GM19193 (cell line): ENCODE data around the gene WASL.

Source experiments
- POLR2A ChIP-seq: IDR thresholded peaks from 4 replicates; pipeline ENCODE4 v1.6.1; 2011; ENCODE audit not compliant: insufficient read depth, insufficient read length; ENCODE audit errors: extremely low read depth

The WASL gene

DNA sequence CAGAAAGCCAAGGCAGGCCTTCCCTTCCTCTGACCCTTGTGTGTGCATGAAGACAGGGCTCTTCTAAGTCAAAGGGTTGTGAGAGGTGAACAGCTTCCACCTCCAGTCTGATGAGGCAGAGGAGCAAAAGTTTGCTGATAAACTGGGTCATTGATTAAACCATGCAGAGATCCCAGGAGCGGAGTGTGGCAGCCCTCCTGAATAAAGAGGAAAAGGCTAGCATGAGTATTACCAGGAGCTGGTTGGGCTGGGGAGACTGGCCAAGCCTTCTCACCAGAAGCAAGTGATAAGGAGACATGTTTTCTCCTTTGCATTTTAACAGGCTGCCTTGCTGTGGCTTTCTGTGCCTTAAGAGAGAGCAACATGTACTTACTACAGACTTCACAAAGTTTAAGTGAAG lies 82.9 kb downstream of the WASL start:
- TF ChIP-seq POLR2A, result no peak

DNA sequence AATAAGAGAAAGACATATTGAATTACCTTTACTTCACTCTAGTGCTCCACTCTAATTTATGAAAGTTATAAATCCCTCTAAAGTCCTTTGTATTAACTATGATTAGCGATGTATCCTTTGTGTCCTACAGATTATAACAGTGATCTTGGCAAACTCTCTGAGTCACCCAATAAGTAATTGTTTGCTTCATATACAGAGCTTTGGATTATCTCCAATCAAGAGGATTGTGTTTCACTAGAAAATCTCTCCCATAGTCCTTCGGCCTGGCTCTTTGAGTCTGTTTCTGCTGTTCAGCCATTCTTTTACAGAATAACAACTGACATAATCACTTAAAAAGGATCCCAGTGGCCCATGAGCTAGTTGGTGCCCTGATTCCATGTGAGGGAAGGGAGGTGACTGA lies 83.6 kb downstream of the WASL start:
- no peak for TF ChIP-seq POLR2A

DNA sequence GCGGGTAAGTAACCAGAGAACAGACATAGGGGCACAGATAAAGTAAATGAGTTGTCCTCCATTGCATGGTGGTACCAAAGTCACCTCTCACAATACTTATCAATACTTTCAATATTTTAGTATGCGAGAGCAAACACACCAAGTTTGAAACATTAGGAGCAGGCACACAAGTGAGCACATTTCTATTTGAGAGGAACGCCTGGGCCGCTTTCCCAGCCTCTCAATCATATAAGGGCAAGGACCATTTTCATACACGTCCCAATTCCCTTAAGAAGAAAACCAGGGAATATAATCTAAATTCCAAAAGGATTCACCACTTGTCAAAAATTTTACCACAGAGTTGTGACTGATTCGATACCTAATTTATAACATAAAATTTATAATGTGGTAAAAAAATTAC lies 85.6 kb downstream of the WASL start:
- TF ChIP-seq POLR2A, result no peak

DNA sequence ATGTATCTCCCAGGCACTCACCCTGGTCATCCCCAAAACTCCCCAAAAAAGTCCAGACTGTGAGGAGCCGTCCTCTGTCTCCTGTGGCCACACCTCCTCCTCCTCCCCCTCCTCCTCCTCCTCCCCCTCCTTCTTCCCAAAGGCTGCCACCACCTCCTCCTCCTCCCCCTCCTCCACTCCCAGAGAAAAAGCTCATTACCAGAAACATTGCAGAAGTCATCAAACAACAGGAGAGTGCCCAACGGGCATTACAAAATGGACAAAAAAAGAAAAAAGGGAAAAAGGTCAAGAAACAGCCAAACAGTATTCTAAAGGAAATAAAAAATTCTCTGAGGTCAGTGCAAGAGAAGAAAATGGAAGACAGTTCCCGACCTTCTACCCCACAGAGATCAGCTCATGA lies 86.0 kb downstream of the WASL start:
- TF ChIP-seq POLR2A, result no peak

DNA sequence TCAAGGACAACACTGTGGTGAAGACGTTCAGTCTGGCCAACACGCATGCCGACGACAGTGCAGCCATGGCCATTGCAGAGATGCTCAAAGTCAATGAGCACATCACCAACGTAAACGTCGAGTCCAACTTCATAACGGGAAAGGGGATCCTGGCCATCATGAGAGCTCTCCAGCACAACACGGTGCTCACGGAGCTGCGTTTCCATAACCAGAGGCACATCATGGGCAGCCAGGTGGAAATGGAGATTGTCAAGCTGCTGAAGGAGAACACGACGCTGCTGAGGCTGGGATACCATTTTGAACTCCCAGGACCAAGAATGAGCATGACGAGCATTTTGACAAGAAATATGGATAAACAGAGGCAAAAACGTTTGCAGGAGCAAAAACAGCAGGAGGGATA lies 86.5 kb downstream of the WASL start:
- TF ChIP-seq POLR2A, result no peak

DNA sequence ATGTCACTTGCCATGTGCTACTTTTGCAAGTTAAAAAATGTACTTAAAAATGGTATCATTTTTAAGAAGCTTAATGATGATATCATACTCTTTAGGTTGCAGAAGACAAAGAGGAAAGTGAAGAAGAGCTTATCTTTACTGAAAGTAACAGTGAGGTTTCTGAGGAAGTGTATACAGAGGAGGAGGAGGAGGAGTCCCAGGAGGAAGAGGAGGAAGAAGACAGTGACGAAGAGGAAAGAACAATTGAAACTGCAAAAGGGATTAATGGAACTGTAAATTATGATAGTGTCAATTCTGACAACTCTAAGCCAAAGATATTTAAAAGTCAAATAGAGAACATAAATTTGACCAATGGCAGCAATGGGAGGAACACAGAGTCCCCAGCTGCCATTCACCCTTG lies 87.0 kb downstream of the WASL start:
- no peak for TF ChIP-seq POLR2A

DNA sequence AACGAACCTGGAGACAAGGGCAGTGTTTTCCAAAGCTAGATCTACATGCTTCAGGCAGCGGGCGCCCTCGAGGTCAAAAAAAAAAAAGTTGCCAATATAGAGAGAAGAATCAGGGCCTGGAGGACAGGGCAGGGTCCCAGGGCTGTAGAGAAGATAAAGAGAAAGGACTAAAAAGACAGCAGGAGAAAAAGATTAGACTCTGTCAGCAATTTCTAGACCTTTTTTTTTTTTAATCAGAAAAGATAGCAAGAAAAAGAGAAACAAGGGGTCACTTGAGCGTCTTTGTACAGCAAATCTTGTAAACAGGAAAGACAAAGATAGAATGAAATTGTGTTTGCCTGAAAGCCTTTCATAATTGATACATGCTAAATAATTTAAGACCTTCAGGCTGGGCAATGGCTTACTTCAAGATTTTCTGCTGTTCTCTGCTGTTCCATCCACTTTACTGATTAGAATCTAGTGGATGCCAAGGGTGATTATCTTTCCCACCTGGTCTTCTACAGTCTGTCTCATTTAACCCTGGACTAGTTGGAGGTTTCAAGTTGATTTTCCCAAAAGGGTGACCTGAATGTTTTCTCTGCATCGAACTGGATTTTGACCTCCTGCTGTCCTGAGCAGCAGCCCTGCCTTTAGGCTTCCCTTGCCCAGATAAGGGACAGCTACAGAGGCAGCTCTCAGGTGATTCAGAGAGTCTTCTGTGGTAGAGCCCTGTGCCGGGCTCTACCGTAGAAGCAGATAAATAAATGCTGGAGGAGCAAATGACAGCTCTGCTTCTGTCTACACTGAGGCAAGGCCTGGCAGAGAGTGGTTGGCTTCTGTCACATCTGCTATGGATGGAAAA lies 88.1 kb downstream of the WASL start:
- TF ChIP-seq POLR2A, result no peak

DNA sequence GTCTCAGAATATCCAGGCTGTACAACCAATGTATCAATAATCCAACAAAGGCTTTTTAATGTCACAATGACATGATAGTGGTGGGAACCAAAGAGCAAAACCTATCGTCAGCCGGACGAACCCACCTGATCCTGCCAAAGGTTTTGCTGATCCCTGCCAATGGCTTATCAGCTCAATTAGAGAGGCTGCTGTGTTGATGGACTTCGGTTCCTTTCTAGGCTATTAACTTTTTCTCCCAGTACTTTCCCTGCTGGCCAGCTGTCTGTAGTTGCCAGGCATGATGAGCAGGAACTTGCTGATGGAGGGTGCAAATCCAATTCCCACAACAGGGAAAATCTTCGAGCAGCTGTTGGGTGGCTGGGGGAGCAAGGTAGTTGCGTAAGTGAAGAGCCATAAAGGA lies 90.8 kb downstream of the WASL start:
- TF ChIP-seq POLR2A, result no peak

DNA sequence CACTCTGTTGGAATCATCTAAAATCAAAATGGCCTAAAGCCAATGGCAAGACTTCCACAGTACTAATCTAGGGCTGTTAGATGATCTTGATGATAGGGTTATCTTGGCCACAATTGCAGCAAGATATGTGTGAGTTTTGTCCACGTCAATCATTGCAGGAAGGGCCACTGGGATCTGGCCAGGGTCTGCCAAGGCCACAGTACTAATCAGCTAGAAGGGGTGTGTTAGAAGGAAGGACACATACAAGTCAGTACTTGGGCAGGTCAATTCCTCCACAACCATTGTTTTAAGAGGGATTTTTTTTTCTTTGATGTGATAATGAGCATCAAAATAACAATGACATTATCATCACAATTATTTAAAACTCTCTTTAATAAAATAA lies 91.5 kb downstream of the WASL start:
- TF ChIP-seq POLR2A, result no peak

DNA sequence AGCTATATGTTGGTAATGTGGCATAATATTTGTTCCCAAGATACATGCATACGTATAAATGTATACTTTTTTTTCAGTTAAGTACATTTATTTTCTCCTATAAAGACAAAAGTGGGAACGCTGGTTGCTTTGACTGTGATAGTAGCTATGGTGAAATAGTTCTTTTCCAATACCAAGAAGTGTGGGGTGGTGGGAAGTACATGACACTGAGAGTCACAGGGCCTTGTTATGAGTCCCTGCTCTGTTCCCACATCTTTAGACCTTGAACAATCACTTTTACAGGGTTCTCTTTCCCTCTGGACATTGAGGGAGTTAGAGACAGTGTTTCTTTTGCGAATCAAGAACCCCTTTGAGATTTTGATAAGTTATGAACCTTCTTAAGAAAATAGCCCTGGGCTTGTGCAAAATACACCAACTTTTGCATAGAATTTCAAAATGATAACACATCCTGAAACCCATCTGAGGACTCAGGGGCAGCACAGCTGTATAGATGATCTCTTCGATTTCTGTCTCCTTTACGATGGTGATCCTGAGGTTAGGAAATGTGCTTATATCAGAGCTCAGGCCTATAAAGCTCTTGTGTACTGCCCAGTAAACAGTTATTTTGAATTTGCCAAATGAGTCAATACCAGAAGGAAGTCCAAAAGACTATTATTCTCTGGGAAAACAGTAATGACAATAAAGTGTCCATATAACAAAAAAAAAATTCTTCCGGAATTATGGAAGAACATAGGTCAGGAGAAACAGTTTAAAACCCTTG lies 92.1 kb downstream of the WASL start:
- no peak for TF ChIP-seq POLR2A

DNA sequence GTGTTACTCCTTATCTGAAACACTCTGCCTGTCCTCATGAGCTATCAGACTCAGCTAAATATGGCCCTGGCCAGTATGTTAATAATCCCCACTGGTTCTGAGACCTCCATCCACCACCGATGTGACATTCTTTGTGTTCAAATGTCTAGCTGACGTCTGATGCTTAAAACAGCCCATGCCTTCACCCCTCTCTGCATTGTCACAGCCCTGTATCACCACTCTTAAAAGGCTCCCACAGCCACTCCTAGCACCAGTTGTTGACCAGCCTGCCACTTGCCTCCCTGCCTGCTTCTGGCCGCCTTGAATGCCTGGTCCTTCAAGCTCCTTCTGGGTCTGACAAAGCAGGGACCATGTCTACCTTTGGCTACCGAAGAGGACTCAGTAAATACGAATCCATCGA lies 93.2 kb downstream of the WASL start, which contains the start of gene LMOD2:
TSS of gene LMOD2 (plus strand) at position 253 of the 400 bp plus-strand sequence. CDS start at position 351, 98 bp downstream.
- TF ChIP-seq POLR2A, result no peak

DNA sequence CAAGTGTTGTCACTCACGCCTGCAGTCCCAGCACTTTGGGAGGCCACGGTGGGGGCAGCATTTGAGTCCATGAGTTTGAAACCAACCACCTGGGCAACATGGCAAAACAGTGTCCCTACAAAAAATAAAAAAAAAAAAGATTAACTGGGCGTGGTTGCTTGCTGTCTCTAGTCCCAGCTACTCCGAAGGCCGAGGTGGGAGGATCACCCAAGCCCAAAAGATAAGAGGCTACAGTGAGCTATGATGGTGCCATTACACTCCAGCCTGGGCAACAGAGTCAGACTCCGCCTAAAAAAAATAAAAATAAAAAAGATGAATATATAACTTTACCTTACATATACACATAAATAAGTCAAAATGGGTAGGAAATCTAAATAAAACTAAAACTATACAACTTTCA lies 95.6 kb downstream of the WASL start:
- no peak for TF ChIP-seq POLR2A

DNA sequence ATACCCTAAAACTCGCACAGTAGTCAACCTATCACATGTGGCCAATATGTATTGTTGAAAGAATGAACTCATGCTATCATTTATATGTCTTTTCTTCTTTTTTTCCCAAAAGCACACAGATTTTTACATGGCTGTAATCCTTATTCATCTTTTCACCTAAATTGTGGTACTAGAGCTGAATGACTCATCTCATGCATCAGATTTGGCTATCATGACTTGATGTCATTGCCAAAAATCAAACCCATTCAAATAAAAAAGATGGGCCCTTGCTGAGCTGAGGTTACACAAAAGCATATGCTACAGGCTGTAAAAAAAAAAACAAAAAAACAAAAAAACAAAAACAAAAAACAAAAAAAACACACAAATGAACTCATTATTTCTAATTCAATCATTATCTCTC lies 96.4 kb downstream of the WASL start:
- no peak for TF ChIP-seq POLR2A

DNA sequence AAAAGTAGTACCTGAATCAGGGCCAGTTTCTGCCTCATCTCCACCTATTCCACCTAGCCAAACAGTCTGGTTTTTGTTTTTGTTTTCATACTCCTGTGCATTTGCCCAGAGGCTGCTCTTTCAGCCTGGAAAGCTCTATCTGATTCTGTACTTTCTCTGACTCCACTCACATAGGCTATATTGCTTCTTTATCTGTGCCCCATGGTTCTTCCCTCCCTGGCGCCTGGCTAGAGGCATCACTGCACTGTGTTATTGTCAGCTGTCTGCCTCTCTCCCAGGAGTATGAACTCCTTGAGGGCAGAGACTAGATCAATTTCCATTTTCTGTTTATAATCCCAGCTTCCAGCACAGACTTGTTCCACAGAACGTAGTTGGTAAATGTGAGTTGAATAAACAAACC lies 98.2 kb downstream of the WASL start:
- no peak for TF ChIP-seq POLR2A

DNA sequence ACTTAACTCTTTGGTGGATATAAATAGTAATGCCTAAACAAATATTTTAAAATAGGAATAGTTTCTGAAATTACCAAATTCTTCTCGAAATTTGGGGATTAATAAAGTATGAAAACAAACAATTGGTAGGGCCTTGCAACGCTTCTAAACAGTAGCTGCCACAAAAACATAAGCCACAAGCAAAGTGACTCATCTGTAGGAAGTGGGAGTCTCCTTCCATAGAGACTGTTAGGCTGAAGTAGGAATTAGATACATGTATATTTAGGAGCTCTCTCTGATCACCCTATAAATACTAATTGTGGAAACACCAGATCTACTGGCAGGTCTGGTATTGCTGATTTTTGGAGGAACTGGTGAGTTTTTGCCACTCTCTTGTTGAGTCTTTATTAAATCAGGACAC lies 98.8 kb downstream of the WASL start:
- no peak for TF ChIP-seq POLR2A
